Neuronal stem cell (in vitro differentiated cells): ENCODE data around the gene ALOXE3.

Experiments used
- DNase-seq: peaks from one replicate; pipeline ENCODE4 v3.0.0-alpha.2; 2013; ENCODE audit warnings: low spot score
- H2AFZ ChIP-seq: one replicate; pipeline ENCODE4 v1.6.1; 2013; ENCODE audit warnings: mild to moderate bottlenecking, low read length, inconsistent platforms
- H2AK5ac ChIP-seq: 2 replicates; pipeline ENCODE4 v1.6.1; 2013; ENCODE audit warnings: low read depth, mild to moderate bottlenecking, inconsistent platforms, low read length, moderate library complexity, mixed read lengths
- H2BK120ac ChIP-seq: 2 replicates; pipeline ENCODE4 v1.6.1; 2013; ENCODE audit warnings: low read depth, mild to moderate bottlenecking, inconsistent platforms, low read length, moderate library complexity, mixed read lengths
- H2BK12ac ChIP-seq: one replicate; pipeline ENCODE4 v1.6.1; 2013; ENCODE audit warnings: low read length, inconsistent platforms
- H2BK15ac ChIP-seq: 2 replicates; pipeline ENCODE4 v1.6.1; 2013; ENCODE audit warnings: mild to moderate bottlenecking, low read length, inconsistent platforms, mixed read lengths
- H2BK5ac ChIP-seq: one replicate; pipeline ENCODE4 v1.6.1; 2013; ENCODE audit warnings: inconsistent platforms, mild to moderate bottlenecking, low read length, moderate library complexity
- H3K14ac ChIP-seq: one replicate; pipeline ENCODE4 v1.6.1; 2013; ENCODE audit warnings: low read length, inconsistent platforms
- H3K18ac ChIP-seq: 2 replicates; pipeline ENCODE4 v1.6.1; 2013; ENCODE audit warnings: low read length, inconsistent platforms
- H3K23ac ChIP-seq: 2 replicates; pipeline ENCODE4 v1.6.1; 2013; ENCODE audit warnings: low read depth, mild to moderate bottlenecking, mixed read lengths, low read length, inconsistent platforms; ENCODE audit not compliant: poor library complexity
- H3K27ac ChIP-seq: replicated peaks from 3 replicates; pipeline ENCODE4 v1.5.1; 2013; ENCODE audit warnings: low read length, inconsistent platforms
- H3K27me3 ChIP-seq, 3 experiments: 2 replicates each; pipeline ENCODE4 v1.6.1; 2013; ENCODE audit warnings: low read length in 3 of 3, mild to moderate bottlenecking in 2 of 3, inconsistent platforms in 1 of 3, low read depth in 1 of 3, mixed read lengths in 1 of 3, moderate library complexity in 1 of 3; ENCODE audit not compliant: control insufficient read depth in 3 of 3, insufficient read depth in 3 of 3
- H3K36me3 ChIP-seq, 2 donors: replicated peaks in 1 of 2; 2 replicates each; pipeline ENCODE4 v1.6.1; 2013; ENCODE audit warnings: low read length in 2 of 2; ENCODE audit not compliant: control insufficient read depth in 2 of 2, insufficient read depth in 2 of 2
- H3K4ac ChIP-seq: 2 replicates; pipeline ENCODE4 v1.6.1; 2013; ENCODE audit warnings: inconsistent platforms, mild to moderate bottlenecking, low read length, moderate library complexity
- H3K4me1 ChIP-seq, 2 donors: 1 replicate in 1 of 2; 2 replicates in 1 of 2; pipeline ENCODE4 v1.6.1; 2013; ENCODE audit warnings: low read length in 2 of 2, low read depth in 1 of 2; ENCODE audit not compliant: control insufficient read depth in 2 of 2, insufficient read depth in 1 of 2
- H3K4me2 ChIP-seq: one replicate; pipeline ENCODE4 v1.6.1; 2013; ENCODE audit warnings: mild to moderate bottlenecking, low read length, inconsistent platforms; ENCODE audit not compliant: insufficient read depth, poor library complexity, severe bottlenecking
- H3K4me3 ChIP-seq, 2 donors: 2 replicates each; pipeline ENCODE4 v1.5.1; 2013; ENCODE audit warnings: low read length in 2 of 2, mild to moderate bottlenecking in 2 of 2, inconsistent platforms in 1 of 2, moderate library complexity in 1 of 2
- H3K79me1 ChIP-seq: one replicate; pipeline ENCODE4 v1.6.1; 2013; ENCODE audit warnings: low read depth, mild to moderate bottlenecking, inconsistent platforms, low read length, moderate library complexity
- H3K9ac ChIP-seq: one replicate; pipeline ENCODE4 v1.6.1; 2013; ENCODE audit warnings: mild to moderate bottlenecking, low read depth, low read length, inconsistent platforms; ENCODE audit not compliant: poor library complexity
- H3K9me3 ChIP-seq, 2 donors: replicated peaks in 1 of 2; 2 replicates each; pipeline versions ENCODE3 to v1.6.1; 2013; ENCODE audit warnings: low read length in 2 of 2, mild to moderate bottlenecking in 2 of 2, inconsistent platforms in 1 of 2, low read depth in 1 of 2, mixed read lengths in 1 of 2, moderate library complexity in 1 of 2; ENCODE audit not compliant: control insufficient read depth in 2 of 2, insufficient read depth in 1 of 2
- H4K8ac ChIP-seq: one replicate; pipeline ENCODE4 v1.6.1; 2013; ENCODE audit warnings: low read depth, mild to moderate bottlenecking, inconsistent platforms, low read length, moderate library complexity
- H4K91ac ChIP-seq: one replicate; pipeline ENCODE4 v1.6.1; 2013; ENCODE audit warnings: low read length, low read depth, mild to moderate bottlenecking, inconsistent platforms; ENCODE audit not compliant: poor library complexity
- WGBS, 2 donors: extraction: QIAGEN DNeasy Blood & Tissue Kit; methylation state at CpG; one replicate each; pipeline ENCODE4 v1.1.7; 2013; ENCODE audit warnings: missing lambda C conversion rate in 2 of 2, mixed read lengths in 1 of 2; ENCODE audit not compliant: insufficient read length in 2 of 2, insufficient replicate concordance in 1 of 2; ENCODE audit errors: extremely low coverage in 2 of 2; 5-methylcytosine and 5-hydroxymethylcytosine counted together

ALOXE3 gene

DNA sequence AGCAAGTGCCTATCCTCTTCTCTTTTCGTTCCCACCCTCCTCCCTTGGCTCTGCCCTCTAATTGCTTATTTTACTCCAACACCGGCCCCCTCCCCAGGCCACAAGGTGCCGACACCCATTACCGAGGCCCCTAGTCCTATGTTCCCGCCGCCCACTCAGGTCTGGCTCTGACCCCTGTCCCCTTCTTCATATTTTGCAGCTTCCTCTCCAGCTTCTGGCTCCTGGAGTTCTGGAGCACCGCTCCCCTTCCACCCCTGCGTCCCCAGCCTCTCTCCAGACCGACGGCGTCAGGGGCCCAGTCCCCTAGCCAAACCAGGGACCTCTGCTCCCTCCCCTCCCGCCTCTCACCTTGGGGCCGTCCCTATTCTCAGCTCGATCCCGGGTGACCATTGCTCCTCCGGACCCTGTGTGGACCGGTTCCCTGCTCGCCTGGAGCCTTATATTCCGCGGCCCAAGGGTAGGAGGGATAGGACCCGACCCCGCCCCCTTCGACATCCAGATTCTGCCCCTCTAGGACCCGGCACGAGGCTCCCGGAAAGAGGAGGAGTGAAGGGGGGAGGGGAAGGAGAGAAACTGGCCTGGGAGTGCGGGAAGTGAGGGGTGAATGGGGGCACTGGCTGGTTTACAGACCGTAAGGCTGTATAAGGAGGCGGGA lies 5.5 kb upstream of the ALOXE3 start, which contains the start of gene HES7:
Gene HES7 (minus strand): TSS at position 412 of the 655 bp plus-strand sequence. CDS start 22 bp downstream, at position 390.
- Histone ChIP-seq H2BK120ac (peak within 1 kb of the TSS; percentile 51), H2BK5ac (peak within 1 kb of the TSS; percentile 32), H3K36me3 (no peaks in the 10 kb centered on the region), H3K4ac (no peak within 1 kb of the TSS), H3K4me3 (peak within 1 kb of the TSS; percentile 67 to 91), H3K9ac (peak within 1 kb of the TSS; percentile 55), H3K4me1 (peaks cover 19 to 28% of the 10 kb centered on the region in 2 donors), H4K8ac (no peak within 1 kb of the TSS), H3K18ac (peak within 1 kb of the TSS; percentile 91), H2AK5ac (peak within 1 kb of the TSS; percentile 54), H2BK12ac (peak within 1 kb of the TSS; percentile 44), H3K23ac (peak within 1 kb of the TSS; percentile 12), H3K27me3 (peaks cover 14 to 49% (median 28%) of the 10 kb centered on the region in 3 experiments), H3K4me2 (peak within 1 kb of the TSS; percentile 99), H2BK15ac (peak within 1 kb of the TSS; percentile 68), H3K79me1 (no peaks in the 10 kb centered on the region), H2AFZ (peak within 1 kb of the TSS; percentile 86), H3K14ac (no peak within 1 kb of the TSS), H4K91ac (no peak within 1 kb of the TSS), H3K27ac (no peak within 1 kb of the TSS), H3K9me3 (no peaks in the 10 kb centered on the region)
- peak; percentile 51 for DNase-seq
- no CpG with 5 or more reads among the region's 29 CpGs for WGBS, 2 donors

DNA sequence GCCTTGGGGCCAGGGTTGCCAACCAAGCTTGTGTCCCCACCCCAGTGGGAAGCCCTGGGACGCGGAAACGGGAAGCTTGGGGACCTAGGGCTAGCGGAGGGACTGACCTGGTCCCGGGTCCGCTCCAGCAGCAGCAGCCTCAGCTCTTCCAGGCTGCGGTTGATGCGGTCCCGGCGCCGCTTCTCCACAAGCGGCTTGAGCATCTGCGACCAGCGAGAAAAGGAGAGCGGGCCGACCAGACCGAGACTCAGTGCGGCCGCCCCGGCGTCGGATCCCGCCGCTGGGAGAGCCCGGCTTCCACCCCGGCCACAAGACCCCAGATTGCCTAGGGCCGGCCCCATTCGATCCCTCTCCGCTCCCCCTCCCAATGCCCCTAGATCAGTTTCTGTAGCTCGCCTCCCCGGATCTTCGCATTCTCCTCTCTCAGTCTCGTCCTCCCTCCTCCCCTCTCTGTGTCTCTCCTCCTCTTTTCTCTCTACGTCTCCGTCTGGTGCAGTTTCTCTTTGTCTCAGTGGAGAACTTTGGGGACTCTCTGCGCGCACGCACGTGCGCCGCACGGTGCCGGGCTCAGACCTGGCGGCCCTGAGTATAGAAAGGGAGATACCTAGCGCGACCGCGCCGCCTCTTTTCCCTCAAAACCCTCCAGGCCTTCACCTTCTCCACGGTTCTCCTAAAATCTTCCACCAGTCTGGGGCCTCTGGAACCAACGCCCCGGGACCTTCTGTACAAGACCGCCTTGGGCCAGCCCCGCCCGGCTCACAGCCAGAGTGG lies 4.8 kb upstream of the ALOXE3 start:
- Histone ChIP-seq H3K79me1 (no peaks in the 10 kb centered on the region), H3K4ac (no peak overlapping the region), H3K4me3 (peak overlapping the region; percentile 67 to 91), H3K18ac (peak overlapping the region; percentile 91), H3K4me2 (peak overlapping the region; percentile 99), H2AFZ (peak overlapping the region; percentile 86), H3K9me3 (no peaks in the 10 kb centered on the region), H2BK5ac (peak overlapping the region; percentile 32), H2BK15ac (no peak overlapping the region), H3K27ac (no peak overlapping the region), H3K4me1 (peaks cover 20 to 32% of the 10 kb centered on the region in 2 donors), H2BK120ac (no peak overlapping the region), H4K91ac (no peak overlapping the region), H3K23ac (peak overlapping the region; percentile 12), H3K27me3 (peaks cover 14 to 49% (median 28%) of the 10 kb centered on the region in 3 experiments), H4K8ac (no peak overlapping the region), H3K14ac (no peak overlapping the region), H3K9ac (peak overlapping the region; percentile 55), H2AK5ac (peak overlapping the region; percentile 54), H2BK12ac (peak overlapping the region; percentile 44), H3K36me3 (no peaks in the 10 kb centered on the region)
- WGBS, 2 donors, result no CpG with 5 or more reads among the region's 55 CpGs
- DNase-seq, result peak; percentile 27

DNA sequence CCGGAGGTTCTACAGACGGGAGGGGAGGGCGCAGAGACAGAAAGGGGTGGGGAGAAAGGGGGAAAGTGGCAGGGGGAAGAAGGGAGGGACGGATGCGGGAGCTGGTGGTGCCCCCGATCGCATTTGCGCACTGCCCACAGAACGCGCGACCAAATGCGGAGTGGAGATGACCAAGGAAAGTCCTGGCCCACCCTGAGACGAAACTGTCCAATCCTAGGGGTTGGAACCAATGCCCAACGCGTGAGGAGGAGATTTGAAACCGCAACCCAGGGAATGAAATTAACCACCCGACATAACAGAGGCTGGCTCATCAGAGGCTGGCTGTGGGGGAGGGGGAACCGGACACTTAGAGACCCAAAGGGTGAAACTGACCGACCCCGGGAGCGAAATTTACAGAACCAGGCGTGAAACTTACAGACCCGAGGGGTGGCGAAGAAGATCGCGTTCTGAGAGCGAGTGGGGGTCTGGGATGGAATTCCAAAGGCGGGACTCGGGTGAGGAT lies 4.2 kb upstream of the ALOXE3 start:
- peak overlapping the region; percentile 47 for H2AK5ac ChIP-seq

More for the DNA sequence above, 4.2 kb upstream of the ALOXE3 start:
- Histone ChIP-seq H2BK12ac (peak overlapping the region; percentile 44), H2BK15ac (no peak overlapping the region), H3K79me1 (no peaks in the 10 kb centered on the region), H2BK5ac (peak overlapping the region; percentile 32), H3K14ac (no peak overlapping the region), H3K27me3 (peaks cover 14 to 53% (median 31%) of the 10 kb centered on the region in 3 experiments), H4K8ac (no peak overlapping the region), H4K91ac (no peak overlapping the region), H3K4me1 (peaks cover 22 to 34% of the 10 kb centered on the region in 2 donors), H3K36me3 (no peaks in the 10 kb centered on the region), H2BK120ac (no peak overlapping the region), H2AFZ (peak overlapping the region; percentile 86), H3K9ac (peak overlapping the region; percentile 75), H3K9me3 (no peaks in the 10 kb centered on the region), H3K4me2 (peak overlapping the region; percentile 99), H3K4me3 (peak overlapping the region; percentile 67 to 91), H3K4ac (no peak overlapping the region), H3K18ac (peak overlapping the region; percentile 91), H3K27ac (no peak overlapping the region), H3K23ac (peak overlapping the region; percentile 12)
- WGBS, 2 donors, result no CpG with 5 or more reads among the region's 29 CpGs
- no peak for DNase-seq
